Neutrophil (primary cell): ENCODE results near the gene ZNF772.

Source experiments
- H3K27ac ChIP-seq: fragments of 200-600 bp; sonication (generic); 2 replicates; pipeline ENCODE4 v1.5.1; 2016; ENCODE audit warnings: mild to moderate bottlenecking, moderate library complexity
- H3K27me3 ChIP-seq: fragments of 200-600 bp; sonication (generic); 2 replicates; pipeline ENCODE4 v1.6.0; 2016; ENCODE audit warnings: mild to moderate bottlenecking
- H3K36me3 ChIP-seq: fragments of 200-600 bp; sonication (generic); 2 replicates; pipeline ENCODE4 v1.5.1; 2017
- H3K4me1 ChIP-seq, 2 experiments: fragments of 200-600 bp in 1 of 2; sonication (generic) in 1 of 2; 1 replicate in 1 of 2; 2 replicates in 1 of 2; pipeline versions ENCODE4 v1.5.1 to v1.6.1; 2013 to 2016; ENCODE audit warnings: low read depth in 1 of 2, low read length in 1 of 2, mild to moderate bottlenecking in 1 of 2, moderate library complexity in 1 of 2; ENCODE audit not compliant: control insufficient read depth in 1 of 2, insufficient read depth in 1 of 2
- H3K4me3 ChIP-seq, 2 experiments: fragments of 200-600 bp in 1 of 2; sonication (generic) in 1 of 2; 1 replicate in 1 of 2; 2 replicates in 1 of 2; pipeline ENCODE4 v1.5.1; 2013 to 2016; ENCODE audit warnings: low read depth in 1 of 2, low read length in 1 of 2, mild to moderate bottlenecking in 1 of 2, moderate library complexity in 1 of 2
- H3K9me3 ChIP-seq: fragments of 200-600 bp; sonication (generic); 2 replicates; pipeline ENCODE4 v1.5.1; 2016
- TF ChIP-seq, protein P1 (sequence below): fragments of 200-600 bp; sonication (generic); IDR thresholded peaks from 2 replicates; pipeline ENCODE4 v1.5.1; 2016; ENCODE audit warnings: antibody characterized with exemption

The ZNF772 gene

DNA sequence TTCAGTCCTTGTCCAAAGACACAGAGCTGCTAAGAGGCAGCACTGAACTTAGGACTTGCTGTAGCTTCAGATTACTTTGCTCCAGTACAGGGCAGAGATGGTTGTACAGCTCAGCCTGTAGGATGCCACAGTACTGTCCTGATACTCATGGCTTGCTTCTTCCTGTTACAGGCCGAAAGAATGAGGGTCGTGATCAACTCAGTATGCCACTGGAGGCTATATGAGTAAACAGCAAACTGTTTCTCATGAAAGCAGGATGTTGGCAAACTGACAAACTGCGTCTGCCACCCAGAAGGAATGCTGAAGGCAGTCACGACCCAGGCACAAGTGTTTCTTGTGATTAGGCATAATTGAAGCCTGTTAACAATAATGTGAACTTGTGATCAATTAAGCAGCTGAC, 39.4 kb downstream of the ZNF772 start:
- H3K27ac ChIP-seq: no peak overlapping the region
- H3K36me3 ChIP-seq: no peaks in the 10 kb centered on the region
- H3K4me3 ChIP-seq: no peak overlapping the region
- TF ChIP-seq, protein P1, sequence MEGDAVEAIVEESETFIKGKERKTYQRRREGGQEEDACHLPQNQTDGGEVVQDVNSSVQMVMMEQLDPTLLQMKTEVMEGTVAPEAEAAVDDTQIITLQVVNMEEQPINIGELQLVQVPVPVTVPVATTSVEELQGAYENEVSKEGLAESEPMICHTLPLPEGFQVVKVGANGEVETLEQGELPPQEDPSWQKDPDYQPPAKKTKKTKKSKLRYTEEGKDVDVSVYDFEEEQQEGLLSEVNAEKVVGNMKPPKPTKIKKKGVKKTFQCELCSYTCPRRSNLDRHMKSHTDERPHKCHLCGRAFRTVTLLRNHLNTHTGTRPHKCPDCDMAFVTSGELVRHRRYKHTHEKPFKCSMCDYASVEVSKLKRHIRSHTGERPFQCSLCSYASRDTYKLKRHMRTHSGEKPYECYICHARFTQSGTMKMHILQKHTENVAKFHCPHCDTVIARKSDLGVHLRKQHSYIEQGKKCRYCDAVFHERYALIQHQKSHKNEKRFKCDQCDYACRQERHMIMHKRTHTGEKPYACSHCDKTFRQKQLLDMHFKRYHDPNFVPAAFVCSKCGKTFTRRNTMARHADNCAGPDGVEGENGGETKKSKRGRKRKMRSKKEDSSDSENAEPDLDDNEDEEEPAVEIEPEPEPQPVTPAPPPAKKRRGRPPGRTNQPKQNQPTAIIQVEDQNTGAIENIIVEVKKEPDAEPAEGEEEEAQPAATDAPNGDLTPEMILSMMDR: no peak
- H3K27me3 ChIP-seq: no peaks in the 10 kb centered on the region
- H3K4me1 ChIP-seq: peaks cover 14 to 17% of the 10 kb centered on the region in 2 experiments
- H3K9me3 ChIP-seq: peaks cover 2% of the 10 kb centered on the region

DNA sequence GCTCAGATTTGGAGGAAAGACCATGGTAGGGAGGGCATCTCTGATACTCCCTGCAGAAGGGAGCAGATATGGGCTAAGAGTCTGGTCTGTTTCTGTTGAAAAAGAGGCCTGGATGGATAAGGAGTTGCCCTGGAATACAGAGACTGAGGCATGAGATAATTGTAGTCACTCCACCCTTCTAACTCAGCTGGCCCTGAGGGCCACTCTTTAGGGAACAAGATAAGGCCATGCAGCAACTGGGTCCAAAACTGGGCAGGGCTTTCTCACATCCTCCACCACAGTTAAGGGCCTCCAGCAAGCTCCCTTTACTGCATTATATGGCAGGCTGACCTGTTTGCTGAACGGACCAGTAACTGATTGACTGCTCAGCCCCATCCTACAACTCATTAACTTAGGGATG, 40.9 kb downstream of the ZNF772 start:
- H3K4me1 ChIP-seq: peaks cover 14 to 17% of the 10 kb centered on the region in 2 experiments
- H3K27ac ChIP-seq: no peak overlapping the region
- TF ChIP-seq, protein P1: no peak

DNA sequence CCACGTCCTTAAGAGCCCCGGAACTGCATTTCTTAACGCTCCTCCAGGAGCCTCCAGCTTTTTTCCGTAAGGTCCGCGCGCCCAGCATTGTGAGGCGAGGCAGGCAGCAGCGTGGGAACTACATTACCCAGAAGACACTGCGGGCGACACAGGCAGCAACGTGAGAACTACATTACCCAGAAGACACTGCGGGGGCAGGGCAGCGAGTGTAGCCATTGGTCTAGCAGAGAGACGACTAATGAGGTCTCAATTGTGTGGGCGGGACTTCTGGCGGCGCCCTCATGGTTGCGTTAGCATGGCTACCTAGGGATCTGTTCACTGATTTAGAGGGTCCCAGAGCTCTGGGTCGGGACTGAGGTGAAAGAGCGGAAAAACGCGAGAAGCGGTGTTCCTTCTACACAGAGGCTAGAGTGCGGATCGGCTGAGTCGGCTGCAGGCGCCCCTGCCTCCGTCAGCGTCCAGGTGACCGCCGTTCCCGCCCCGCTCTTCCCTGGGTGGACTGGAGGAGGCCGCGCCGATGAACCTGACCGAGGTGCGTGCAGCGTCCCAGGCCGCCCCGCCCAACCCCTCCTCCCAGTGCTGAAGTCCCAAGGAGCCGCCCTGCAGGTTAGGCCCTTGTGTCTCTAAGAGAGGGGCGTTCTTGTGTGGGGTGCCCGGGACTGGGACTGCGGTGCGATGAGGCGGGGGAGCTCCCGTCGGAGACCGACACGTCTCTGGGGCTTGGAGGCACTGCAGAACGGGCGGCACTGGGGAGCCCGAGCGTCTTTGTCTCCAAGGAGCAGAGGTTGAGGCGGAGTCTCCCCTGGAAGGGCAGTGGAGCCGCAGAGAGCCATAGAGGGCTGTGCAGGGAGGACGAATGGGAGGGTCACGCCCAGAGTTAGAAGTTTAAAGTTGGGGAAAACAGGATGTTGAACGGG, 42.0 kb downstream of the ZNF772 start, which contains the start of gene ZNF749:
Gene ZNF749, plus strand, starts transcription at position 264 of the 917 bp plus-strand sequence. Its CDS starts 254 bp downstream, at position 518.
- Histone ChIP-seq H3K9me3 (no peaks in the 10 kb centered on the region), H3K27me3 (no peaks in the 10 kb centered on the region), H3K36me3 (no peaks in the 10 kb centered on the region), H3K4me3 (peak within 1 kb of the TSS; percentile 61 to 68), H3K27ac (no peak within 1 kb of the TSS), H3K4me1 (peaks cover 14 to 17% of the 10 kb centered on the region in 2 experiments)
- TF ChIP-seq, protein P1: no peak

More for the DNA sequence above, 40.9 kb downstream of the ZNF772 start:
- H3K4me3 ChIP-seq: no peak overlapping the region
- H3K27me3 ChIP-seq: no peaks in the 10 kb centered on the region
- no peaks in the 10 kb centered on the region for H3K9me3 ChIP-seq
- no peaks in the 10 kb centered on the region for H3K36me3 ChIP-seq

DNA sequence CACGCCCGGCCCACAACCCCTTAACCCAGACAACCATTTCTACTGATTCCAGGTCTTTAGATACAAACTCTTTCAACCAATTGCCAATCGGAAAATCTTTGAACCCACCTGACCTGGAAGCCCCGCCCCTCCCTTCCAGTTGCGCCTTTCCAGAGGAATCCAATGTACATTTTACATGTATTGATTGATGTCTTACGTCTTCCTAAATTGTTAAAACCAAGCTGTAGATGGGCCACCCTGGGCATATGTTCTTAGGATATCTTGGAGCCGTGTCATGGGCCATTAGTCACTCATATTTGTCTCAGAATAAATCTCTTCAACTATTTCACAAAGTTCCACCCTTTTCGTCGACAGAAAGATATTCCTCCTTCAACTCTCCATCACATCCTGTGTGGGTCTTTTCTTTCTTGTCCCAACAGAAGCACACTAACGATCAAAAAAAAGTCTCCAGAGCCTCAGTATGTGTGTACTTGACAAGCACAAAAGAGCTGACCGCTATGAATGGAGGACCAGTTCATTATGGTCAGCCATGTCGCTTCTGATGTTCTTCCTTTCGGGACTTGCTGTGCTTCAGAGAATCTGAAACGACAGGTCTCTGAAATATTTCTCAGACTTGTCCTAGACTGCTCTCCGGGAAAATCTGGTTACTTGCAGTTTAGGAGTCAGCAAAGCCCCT, 42.8 kb downstream of the ZNF772 start:
- Histone ChIP-seq H3K4me1 (peaks cover 14 to 17% of the 10 kb centered on the region in 2 experiments), H3K27ac (no peak overlapping the region), H3K4me3 (peak overlapping the region; percentile 61 to 68), H3K9me3 (no peaks in the 10 kb centered on the region), H3K27me3 (no peaks in the 10 kb centered on the region), H3K36me3 (no peaks in the 10 kb centered on the region)
- TF ChIP-seq, protein P1: no peak

DNA sequence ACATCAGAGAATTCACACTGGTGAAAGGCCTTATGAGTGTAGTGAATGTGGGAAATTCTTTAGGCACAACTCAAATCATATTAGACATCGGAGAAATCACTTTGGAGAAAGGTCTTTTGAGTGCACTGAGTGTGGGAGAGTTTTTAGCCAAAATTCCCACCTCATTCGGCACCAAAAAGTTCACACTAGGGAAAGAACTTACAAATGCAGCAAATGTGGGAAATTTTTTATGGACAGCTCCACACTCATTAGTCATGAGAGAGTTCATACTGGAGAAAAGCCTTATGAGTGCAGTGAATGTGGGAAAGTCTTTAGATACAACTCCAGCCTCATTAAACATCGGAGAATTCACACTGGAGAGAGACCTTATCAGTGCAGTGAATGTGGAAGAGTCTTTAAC, 56.3 kb downstream of the ZNF772 start:
- Histone ChIP-seq H3K4me1 (no peaks in the 10 kb centered on the region), H3K4me3 (no peak overlapping the region), H3K27me3 (no peaks in the 10 kb centered on the region), H3K36me3 (peaks cover 24% of the 10 kb centered on the region), H3K27ac (no peak overlapping the region), H3K9me3 (peaks cover 49% of the 10 kb centered on the region)
- TF ChIP-seq, protein P1: no peak
